Measurements from ENCODE around the gene ZNHIT1. TPM values are rescaled to one million over a fixed set of nuclear protein-coding genes. Genes with fewer than 3 reads are reported as not detected.

Gene ZNHIT1
- total and polyA plus RNA-seq, 4 donors: 57.2 to 95.5 (median 80.7) TPM

DNA sequence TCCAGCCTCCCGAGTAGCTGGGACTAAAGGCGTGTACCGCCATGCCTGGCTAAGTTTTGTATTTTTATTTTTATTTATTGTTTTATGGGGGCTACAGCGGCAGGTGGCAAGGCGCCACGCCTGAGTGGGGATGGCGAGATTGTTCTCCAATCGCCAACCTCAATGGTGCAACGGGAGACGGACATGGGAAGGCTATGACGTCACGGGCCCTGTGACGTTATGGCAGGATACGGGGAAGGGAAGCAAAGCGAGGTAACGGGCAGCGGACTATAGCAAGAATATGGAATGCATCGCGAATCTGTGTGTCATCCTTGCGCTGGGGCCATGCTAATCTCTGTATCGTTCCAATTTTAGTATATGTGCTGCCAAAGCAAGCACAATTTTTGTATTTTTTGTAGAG lies 51.7 kb downstream of the ZNHIT1 start:
- no peaks in the 10 kb centered on the region for H3K27me3 ChIP-seq (ENCODE audit: control insufficient read depth, insufficient read depth, low read length)
- H3K27ac ChIP-seq (ENCODE audit: low read depth, low read length): no peak overlapping the region
- 92% methylated on average over 18 of the region's 21 CpGs for WGBS (ENCODE audit: insufficient coverage)
- no peaks in the 10 kb centered on the region for H3K36me3 ChIP-seq (ENCODE audit: control insufficient read depth, insufficient read depth, low read length)
- H3K9me3 ChIP-seq (ENCODE audit: control insufficient read depth, insufficient read depth, low read length): no peaks in the 10 kb centered on the region
- peaks cover 9% of the 10 kb centered on the region for H3K4me1 ChIP-seq (ENCODE audit: control insufficient read depth, insufficient read depth, low read length)
- DNase-seq (ENCODE audit: low read depth in 4 of 6, low spot score in 6 of 6): no peak
- no peak overlapping the region for H3K4me3 ChIP-seq (ENCODE audit: low read depth, low read length)

DNA sequence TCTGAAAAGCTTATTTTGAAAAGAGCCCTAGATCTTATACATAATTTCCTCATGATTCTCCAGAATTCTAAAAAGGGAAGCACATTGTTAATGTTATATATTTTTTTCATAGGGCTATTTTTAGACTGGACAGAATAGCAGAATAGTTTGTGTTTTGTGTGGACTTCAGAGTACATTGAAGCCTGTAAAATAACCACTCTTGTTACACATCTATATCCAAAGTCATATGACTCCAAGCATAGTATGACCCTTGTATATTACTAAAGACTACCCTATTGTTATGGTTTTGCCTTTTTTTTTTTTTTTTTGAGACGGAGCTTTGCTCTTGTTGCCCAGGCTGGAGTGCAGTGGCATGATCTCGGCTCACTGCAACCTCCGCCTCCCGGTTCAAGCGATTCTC lies 53.1 kb downstream of the ZNHIT1 start:
- no peak for DNase-seq (ENCODE audit: low read depth in 4 of 6, low spot score in 6 of 6)
- no peaks in the 10 kb centered on the region for H3K27me3 ChIP-seq (ENCODE audit: control insufficient read depth, insufficient read depth, low read length)
- H3K27ac ChIP-seq (ENCODE audit: low read depth, low read length): peak overlapping the region; percentile 15
- WGBS (ENCODE audit: insufficient coverage): no CpG with 5 or more reads among the region's 5 CpGs
- no peaks in the 10 kb centered on the region for H3K9me3 ChIP-seq (ENCODE audit: control insufficient read depth, insufficient read depth, low read length)
- peaks cover 9% of the 10 kb centered on the region for H3K4me1 ChIP-seq (ENCODE audit: control insufficient read depth, insufficient read depth, low read length)
- H3K4me3 ChIP-seq (ENCODE audit: low read depth, low read length): no peak overlapping the region
- no peaks in the 10 kb centered on the region for H3K36me3 ChIP-seq (ENCODE audit: control insufficient read depth, insufficient read depth, low read length)

DNA sequence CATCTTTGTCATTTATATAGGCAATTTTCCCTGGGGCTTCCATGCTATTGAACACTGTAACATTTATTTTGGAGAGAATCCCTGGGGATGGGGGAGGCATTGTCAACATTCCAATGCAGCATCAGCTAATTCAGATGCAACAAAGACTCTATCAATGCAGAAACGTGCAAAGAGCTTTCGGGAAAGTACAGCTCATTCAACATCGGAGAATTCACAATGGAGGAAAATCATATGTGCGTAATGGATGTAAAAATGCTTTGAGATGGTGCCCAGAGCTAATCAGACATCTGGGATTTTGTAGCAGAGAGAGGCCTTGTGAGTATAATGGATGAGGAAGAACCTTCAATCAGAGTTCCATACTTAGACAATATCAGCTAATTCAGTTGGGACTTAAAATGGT lies 55.2 kb downstream of the ZNHIT1 start:
- Histone ChIP-seq H3K27me3 (ENCODE audit: control insufficient read depth, insufficient read depth, low read length) (no peaks in the 10 kb centered on the region), H3K4me1 (ENCODE audit: control insufficient read depth, insufficient read depth, low read length) (peaks cover 9% of the 10 kb centered on the region), H3K4me3 (ENCODE audit: low read depth, low read length) (no peak overlapping the region), H3K9me3 (ENCODE audit: control insufficient read depth, insufficient read depth, low read length) (no peaks in the 10 kb centered on the region), H3K36me3 (ENCODE audit: control insufficient read depth, insufficient read depth, low read length) (no peaks in the 10 kb centered on the region), H3K27ac (ENCODE audit: low read depth, low read length) (no peak overlapping the region)
- DNase-seq (ENCODE audit: low read depth in 4 of 6, low spot score in 6 of 6): peak in 2 of 6 donors; percentile 66 to 79
- WGBS (ENCODE audit: insufficient coverage): 32% methylated on average over 2 of the region's 4 CpGs

Small RNA genes within 50 kb of the gene (small RNA-seq; reads per million reads assigned to genes)
- gene RNU6-1104P (ENCODE audit: low replicate concordance): not detected

Other genes starting within 250 kb of the ZNHIT1 start
- gene MUC12, start 248.6 kb upstream of the ZNHIT1 start, total RNA-seq: 1 to 10 TPM in 1 of 2 donors, under 1 TPM in 1; 0.59 to 1.4 TPM
- 1 to 10 TPM; 1.9 to 2.2 TPM for gene MUC12, start 248.6 kb upstream of the ZNHIT1 start, polyA plus RNA-seq (ENCODE audit: insufficient read length in 2 of 2)
- not detected for gene MUC17, start 198.1 kb upstream of the ZNHIT1 start, total RNA-seq
- not detected for gene MUC17, start 198.1 kb upstream of the ZNHIT1 start, polyA plus RNA-seq (ENCODE audit: insufficient read length in 2 of 2)
- 10 to 100 TPM in 1 of 2 donors, 1 to 10 TPM in 1; 6.0 to 10.9 TPM for gene TRIM56, start 132.7 kb upstream of the ZNHIT1 start, total RNA-seq
- gene TRIM56, start 132.7 kb upstream of the ZNHIT1 start, polyA plus RNA-seq (ENCODE audit: insufficient read length in 2 of 2): 1 to 10 TPM; 5.6 to 7.0 TPM
- 1 to 10 TPM; 1.9 to 2.1 TPM for gene SERPINE1, start 91.1 kb upstream of the ZNHIT1 start, total RNA-seq
- 1 to 10 TPM; 1.9 to 4.8 TPM for gene SERPINE1, start 91.1 kb upstream of the ZNHIT1 start, polyA plus RNA-seq (ENCODE audit: insufficient read length in 2 of 2)
- gene AP1S1, start 63.7 kb upstream of the ZNHIT1 start, total RNA-seq: 10 to 100 TPM; 49.0 to 79.9 TPM
- 10 to 100 TPM; 88.8 to 96.4 TPM for gene AP1S1, start 63.7 kb upstream of the ZNHIT1 start, polyA plus RNA-seq (ENCODE audit: insufficient read length in 2 of 2)
- gene VGF, start 52.6 kb upstream of the ZNHIT1 start, total RNA-seq: 10 to 100 TPM in 1 of 2 donors, 1 to 10 TPM in 1; 7.9 to 19.9 TPM
- 10 to 100 TPM; 58.2 to 70.2 TPM for gene VGF, start 52.6 kb upstream of the ZNHIT1 start, polyA plus RNA-seq (ENCODE audit: insufficient read length in 2 of 2)
- under 1 TPM; 0.40 to 0.61 TPM for gene NAT16, start 37.9 kb upstream of the ZNHIT1 start, total RNA-seq
- gene NAT16, start 37.9 kb upstream of the ZNHIT1 start, polyA plus RNA-seq (ENCODE audit: insufficient read length in 2 of 2): 1 to 10 TPM; 6.9 to 7.5 TPM
- gene MOGAT3, start 17.1 kb upstream of the ZNHIT1 start, total RNA-seq: not detected
- gene MOGAT3, start 17.1 kb upstream of the ZNHIT1 start, polyA plus RNA-seq (ENCODE audit: insufficient read length in 2 of 2): under 1 TPM in 1 of 2 donors, not detected in 1; 0.12 TPM
- 10 to 100 TPM; 26.2 to 40.1 TPM for gene PLOD3, start 584 bp upstream of the ZNHIT1 start, total RNA-seq
- gene PLOD3, start 584 bp upstream of the ZNHIT1 start, polyA plus RNA-seq (ENCODE audit: insufficient read length in 2 of 2): 10 to 100 TPM; 56.9 to 71.7 TPM
- 1 to 10 TPM; 3.3 to 8.3 TPM for gene CLDN15, start 19.6 kb downstream of the ZNHIT1 start, total RNA-seq
- 10 to 100 TPM in 1 of 2 donors, 1 to 10 TPM in 1; 9.2 to 13.8 TPM for gene CLDN15, start 19.6 kb downstream of the ZNHIT1 start, polyA plus RNA-seq (ENCODE audit: insufficient read length in 2 of 2)
- gene FIS1, start 26.9 kb downstream of the ZNHIT1 start, total RNA-seq: 100 to 1,000 TPM; 115 to 244 TPM
- gene FIS1, start 26.9 kb downstream of the ZNHIT1 start, polyA plus RNA-seq (ENCODE audit: insufficient read length in 2 of 2): 100 to 1,000 TPM; 211 to 232 TPM
- gene IFT22, start 103.6 kb downstream of the ZNHIT1 start, total RNA-seq: 10 to 100 TPM; 36.1 to 66.0 TPM
- gene IFT22, start 103.6 kb downstream of the ZNHIT1 start, polyA plus RNA-seq (ENCODE audit: insufficient read length in 2 of 2): 10 to 100 TPM; 59.8 to 64.4 TPM
- gene COL26A1, start 144.7 kb downstream of the ZNHIT1 start, total RNA-seq: 10 to 100 TPM; 15.4 to 17.4 TPM
- 10 to 100 TPM; 39.7 to 49.3 TPM for gene COL26A1, start 144.7 kb downstream of the ZNHIT1 start, polyA plus RNA-seq (ENCODE audit: insufficient read length in 2 of 2)

Data from spinal cord (tissue), 10 donors.